GM13977 (cell line): ENCODE results near the gene MOV10.

Experiments
- DNase-seq: peaks from one replicate; pipeline ENCODE4 v3.0.0; 2012; ENCODE audit warnings: low spot score
- in situ Hi-C: fragments of 300-500 bp; cut with MboI; formaldehyde crosslinking; loops from one replicate; pipeline ENCODE4 v1.12.0; 2022; ENCODE audit warnings: low sequenced_read_pairs, low pct_unique_long_range_greater_than_20kb, mixed read lengths, inconsistent platforms; ENCODE audit not compliant: unreplicated experiment
- TF ChIP-seq, protein P1 (sequence below): IDR thresholded peaks from 2 replicates; pipeline ENCODE4 v1.5.1; 2012; ENCODE audit warnings: mild to moderate bottlenecking, control low read depth; ENCODE audit not compliant: insufficient read depth; ENCODE audit errors: extremely low read depth, missing control alignments

The MOV10 gene

DNA sequence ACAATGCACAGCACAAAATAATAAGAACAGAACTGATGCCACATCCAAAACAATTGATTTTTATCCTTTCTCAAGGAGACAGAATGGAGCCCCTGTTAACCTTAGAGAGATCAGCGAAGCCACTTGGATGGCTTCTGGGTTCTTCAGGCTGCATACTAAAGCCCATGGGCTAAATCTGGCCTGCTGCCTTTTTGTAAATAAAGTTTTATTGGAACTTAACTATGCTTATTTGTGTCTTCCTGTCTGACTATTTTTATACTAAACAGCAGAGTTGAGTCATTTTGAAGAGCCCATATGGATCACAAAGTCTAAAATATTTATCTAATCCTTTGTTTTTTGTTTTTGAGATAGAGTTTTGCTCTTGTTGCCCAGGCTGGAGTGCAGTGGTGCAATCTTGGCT lies 57.0 kb downstream of the MOV10 start:
- no peak for DNase-seq
- in situ Hi-C loops, result loop anchor here (10.0 kb wide), 1 partner anchor 73 kb away; no protein-coding TSS in a partner anchor
- TF ChIP-seq, protein P1, sequence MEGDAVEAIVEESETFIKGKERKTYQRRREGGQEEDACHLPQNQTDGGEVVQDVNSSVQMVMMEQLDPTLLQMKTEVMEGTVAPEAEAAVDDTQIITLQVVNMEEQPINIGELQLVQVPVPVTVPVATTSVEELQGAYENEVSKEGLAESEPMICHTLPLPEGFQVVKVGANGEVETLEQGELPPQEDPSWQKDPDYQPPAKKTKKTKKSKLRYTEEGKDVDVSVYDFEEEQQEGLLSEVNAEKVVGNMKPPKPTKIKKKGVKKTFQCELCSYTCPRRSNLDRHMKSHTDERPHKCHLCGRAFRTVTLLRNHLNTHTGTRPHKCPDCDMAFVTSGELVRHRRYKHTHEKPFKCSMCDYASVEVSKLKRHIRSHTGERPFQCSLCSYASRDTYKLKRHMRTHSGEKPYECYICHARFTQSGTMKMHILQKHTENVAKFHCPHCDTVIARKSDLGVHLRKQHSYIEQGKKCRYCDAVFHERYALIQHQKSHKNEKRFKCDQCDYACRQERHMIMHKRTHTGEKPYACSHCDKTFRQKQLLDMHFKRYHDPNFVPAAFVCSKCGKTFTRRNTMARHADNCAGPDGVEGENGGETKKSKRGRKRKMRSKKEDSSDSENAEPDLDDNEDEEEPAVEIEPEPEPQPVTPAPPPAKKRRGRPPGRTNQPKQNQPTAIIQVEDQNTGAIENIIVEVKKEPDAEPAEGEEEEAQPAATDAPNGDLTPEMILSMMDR, result no peak

DNA sequence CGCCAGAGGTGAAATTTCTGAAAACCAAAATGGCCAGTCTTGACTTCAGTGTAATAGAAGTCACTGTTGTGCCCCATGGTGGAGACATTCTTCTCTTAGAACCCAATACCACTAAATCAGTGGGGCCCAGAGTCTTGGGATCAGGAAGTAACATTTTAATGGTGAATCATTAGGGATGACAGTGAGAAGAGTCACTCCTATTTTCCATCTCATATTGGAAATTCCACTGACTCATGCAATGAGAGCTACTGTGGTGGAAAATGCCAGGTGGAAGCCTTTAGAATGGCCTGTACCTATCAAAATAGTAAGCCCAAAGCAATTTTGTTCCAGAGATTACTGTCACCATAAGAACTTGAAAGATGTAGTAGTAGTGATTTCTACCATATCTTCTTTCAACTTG lies 61.3 kb downstream of the MOV10 start:
- TF ChIP-seq, protein P1, result no peak
- in situ Hi-C loops, result loop anchor here (10.0 kb wide), 1 partner anchor 69 kb away; no protein-coding TSS in a partner anchor
- DNase-seq, result no peak

GRCh38 chr1:112737573-112737972 lies 63.1 kb downstream of the MOV10 start:
- in situ Hi-C loops, result loop anchor here (10.0 kb wide), 1 partner anchor 67 kb away; no protein-coding TSS in a partner anchor

DNA sequence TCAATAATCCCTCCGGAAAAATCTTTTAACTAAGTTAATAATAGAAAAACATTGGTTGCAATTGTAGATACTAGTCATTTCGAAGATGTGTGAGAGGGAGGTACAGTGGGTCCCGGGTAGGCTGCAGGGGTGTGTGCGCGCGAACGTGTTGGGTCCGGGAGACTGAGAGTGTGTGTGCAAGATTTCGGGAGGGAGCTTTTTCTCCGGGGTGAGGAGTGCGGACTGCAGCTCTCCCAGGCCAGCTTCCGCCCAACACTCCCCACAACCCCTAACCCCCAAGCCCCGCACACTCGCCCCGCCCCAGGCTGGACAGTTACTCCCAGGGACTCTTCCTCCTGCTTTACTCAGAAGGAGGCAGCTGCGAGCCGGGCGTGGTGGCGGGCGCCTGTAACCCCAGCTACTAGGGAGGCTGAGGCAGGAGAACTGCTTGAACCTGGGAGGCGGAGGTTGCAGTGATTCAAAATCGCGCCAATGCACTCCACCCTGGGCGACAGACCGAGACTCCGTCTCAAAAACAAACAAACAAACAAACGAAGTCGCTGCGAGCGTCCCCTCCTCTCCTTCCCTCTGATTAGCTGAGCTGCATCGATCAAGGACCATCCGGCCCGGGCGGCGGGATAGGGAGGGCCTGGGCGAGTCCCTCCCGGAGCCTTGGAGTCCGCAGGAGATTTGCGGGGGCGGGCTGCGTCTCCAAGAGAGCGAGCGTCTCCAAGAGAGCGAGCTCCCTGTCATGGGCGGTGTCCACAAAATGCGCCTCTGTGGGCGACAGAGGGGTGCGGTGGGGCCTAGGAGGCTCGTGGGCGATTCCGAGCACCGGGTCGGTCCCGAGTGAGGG lies 68.9 kb downstream of the MOV10 start:
- DNase-seq, result no peak
- in situ Hi-C loops, result no loop called here
- TF ChIP-seq, protein P1, result no peak

More at GRCh38 chr1:112737573-112737972, 63.1 kb downstream of the MOV10 start:
- TF ChIP-seq, protein P1, result no peak
- DNase-seq, result no peak

DNA sequence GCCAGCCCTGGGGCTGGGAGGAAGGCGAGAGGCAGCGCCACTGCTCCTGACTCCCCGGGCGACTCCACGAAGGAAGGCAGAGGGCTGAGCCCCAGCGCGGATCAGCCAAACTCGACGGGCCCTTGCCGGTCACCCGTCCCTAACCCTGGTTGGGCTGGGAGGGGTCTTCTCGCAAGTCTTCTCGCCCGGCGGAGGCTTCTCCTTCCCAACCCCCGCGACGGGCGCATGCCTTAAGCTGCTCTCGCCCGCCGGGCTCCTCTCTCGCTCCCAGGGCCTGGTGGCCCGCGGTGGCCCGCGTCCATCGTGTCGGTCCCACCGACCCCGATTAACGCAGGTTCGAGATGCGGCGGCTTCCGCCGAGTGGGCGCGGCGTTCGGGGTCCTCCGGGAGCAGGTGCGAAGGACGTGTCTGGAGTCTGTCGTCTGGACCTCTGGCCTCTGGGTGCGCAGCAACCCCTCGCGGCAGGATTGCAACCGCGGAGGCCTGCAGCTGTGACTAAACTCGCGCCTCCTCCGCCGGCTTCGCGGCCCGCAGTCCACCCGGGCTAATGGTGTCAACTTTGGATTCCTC lies 69.6 kb downstream of the MOV10 start:
- TF ChIP-seq, protein P1, result no peak
- DNase-seq, result no peak
- in situ Hi-C loops, result no loop called here

GRCh38 chr1:112748396-112748795 lies 73.9 kb downstream of the MOV10 start:
- in situ Hi-C loops, result no loop called here
- no peak for DNase-seq
- TF ChIP-seq, protein P1, result no peak
